HepG2 (cell line): ENCODE measurements around the gene IZUMO4. TPM values are rescaled to one million over a fixed set of nuclear protein-coding genes. Genes with fewer than 3 reads are reported as not detected.

Source experiments
- BRCA1 ChIP-seq: sonication (generic); formaldehyde crosslinking; IDR thresholded peaks from 2 replicates; pipeline ENCODE4 v1.4.0; 2020; ENCODE audit warnings: missing genetic modification reagents
- CC2D1A ChIP-seq: sonication (generic); formaldehyde crosslinking; IDR thresholded peaks from 2 replicates; pipeline ENCODE4 v1.8.1; 2023; ENCODE audit warnings: mild to moderate bottlenecking, missing genetic modification reagents
- CTCF ChIP-seq: sonication (generic); formaldehyde crosslinking; IDR thresholded peaks from 2 replicates; pipeline ENCODE4 v1.5.0; 2020; ENCODE audit warnings: mild to moderate bottlenecking, missing genetic modification reagents, moderate library complexity
- HES4 ChIP-seq: sonication (generic); formaldehyde crosslinking; IDR thresholded peaks from 2 replicates; pipeline ENCODE4 v1.9.0; 2021; ENCODE audit warnings: mild to moderate bottlenecking, missing genetic modification reagents, borderline replicate concordance
- HMG20A ChIP-seq: IDR thresholded peaks from 2 replicates; pipeline ENCODE4 v1.6.1; 2016; ENCODE audit warnings: borderline replicate concordance
- HMGA1 ChIP-seq: sonication (generic); formaldehyde crosslinking; conservative IDR thresholded peaks from 2 replicates; pipeline ENCODE4 v1.4.0; 2020; ENCODE audit warnings: missing genetic modification reagents
- HMGXB3 ChIP-seq: sonication (generic); formaldehyde crosslinking; IDR thresholded peaks from 2 replicates; pipeline ENCODE4 v1.4.0; 2020; ENCODE audit warnings: missing genetic modification reagents, borderline replicate concordance
- HOXD1 ChIP-seq: sonication (generic); formaldehyde crosslinking; IDR thresholded peaks from 2 replicates; pipeline ENCODE4 v1.5.0; 2020; ENCODE audit warnings: missing genetic modification reagents
- MLLT10 ChIP-seq: sonication (generic); formaldehyde crosslinking; IDR thresholded peaks from 2 replicates; pipeline ENCODE4 v1.4.0; 2020; ENCODE audit warnings: missing genetic modification reagents
- NAIF1 ChIP-seq: sonication (generic); formaldehyde crosslinking; IDR thresholded peaks from 2 replicates; pipeline ENCODE4 v1.5.0; 2020; ENCODE audit warnings: mild to moderate bottlenecking, missing genetic modification reagents, borderline replicate concordance
- NR2F2 ChIP-seq: IDR thresholded peaks from 2 replicates; pipeline ENCODE4 v1.6.1; 2012; ENCODE audit warnings: low read depth, inconsistent platforms, borderline replicate concordance
- PCBP1 ChIP-seq: fragments of 200-400 bp; formaldehyde crosslinking; IDR thresholded peaks from 2 replicates; pipeline ENCODE4 v1.6.1; 2017; ENCODE audit warnings: mild to moderate bottlenecking, low read depth, low read length, borderline replicate concordance
- SIN3A ChIP-seq: IDR thresholded peaks from 2 replicates; pipeline ENCODE4 v1.6.1; 2011; ENCODE audit warnings: low read depth, mild to moderate bottlenecking, control low read depth, low read length, borderline replicate concordance
- SP1 ChIP-seq, 2 experiments: fragments of 450-650 bp in 1 of 2; sonication (generic) in 1 of 2; formaldehyde crosslinking in 1 of 2; IDR thresholded peaks; 2 replicates each; pipeline versions ENCODE4 v1.4.0 to v1.6.1; 2016 to 2020; ENCODE audit warnings: missing genetic modification reagents in 1 of 2
- TAF1 ChIP-seq: sonication (generic); formaldehyde crosslinking; IDR thresholded peaks from 2 replicates; pipeline ENCODE4 v1.4.0; 2020; ENCODE audit warnings: missing genetic modification reagents
- ZNF160 ChIP-seq: sonication (generic); formaldehyde crosslinking; IDR thresholded peaks from 2 replicates; pipeline ENCODE4 v1.8.0; 2022; ENCODE audit warnings: mild to moderate bottlenecking, inconsistent platforms, missing genetic modification reagents
- ZNF446 ChIP-seq: sonication (generic); formaldehyde crosslinking; IDR thresholded peaks from 2 replicates; pipeline ENCODE4 v1.5.0; 2020; ENCODE audit warnings: mild to moderate bottlenecking, missing genetic modification reagents
- ZNF501 ChIP-seq: sonication (generic); formaldehyde crosslinking; IDR thresholded peaks from 2 replicates; pipeline ENCODE4 v1.5.1; 2020; ENCODE audit warnings: mild to moderate bottlenecking, moderate library complexity, missing genetic modification reagents
- ZNF629 ChIP-seq: sonication (generic); formaldehyde crosslinking; conservative IDR thresholded peaks from 2 replicates; pipeline ENCODE4 v1.5.0; 2020; ENCODE audit warnings: missing genetic modification reagents
- polyA plus RNA-seq, 8 experiments: library from polyadenylated mRNA; depleted of rRNA in 3 of 8; stranded (reverse) in 7 of 8; unstranded in 1 of 8; fragments of >200 nt; fragmentation: Illumina TruSeq in 4 of 8; extraction: Trizol in 4 of 8; gene quantifications; 2 replicates each; pipeline versions ENCODE4 v1.2.1 to v1.2.3, GENCODE V29; 2011 to 2016; ENCODE audit warnings: low read depth in 4 of 8, missing spikeins in 1 of 8, mixed read lengths in 1 of 8; ENCODE audit not compliant: insufficient read depth in 1 of 8
- total RNA-seq, 5 experiments: library from RNA; depleted of rRNA; stranded (reverse); fragments of >200 nt; fragmentation: Illumina TruSeq; extraction: Trizol; gene quantifications; 2 replicates each; pipeline ENCODE4 v1.2.3, GENCODE V29; 2016; ENCODE audit warnings: low read depth in 1 of 5
- TF ChIP-seq, protein P1 (sequence below): sonication (generic); formaldehyde crosslinking; IDR thresholded peaks from 2 replicates; pipeline ENCODE4 v1.5.0; 2020; ENCODE audit warnings: missing genetic modification reagents
- TF ChIP-seq, protein P2 (sequence below): sonication (generic); formaldehyde crosslinking; IDR thresholded peaks from 2 replicates; pipeline ENCODE4 v1.5.0; 2020; ENCODE audit warnings: missing genetic modification reagents

IZUMO4 gene
- total and polyA plus RNA-seq, 2 of the 13 experiments (the other 11 are each of a cell fraction or from before 2014, with no cell fraction given) = 0.77 to 3.9 TPM

- TF ChIP-seq BRCA1 (CRISPR knock-in tag) (no peak), NR2F2 (no peak), CC2D1A (no peak), ZNF629 (no peak), HMGA1 (CRISPR knock-in tag) (no peak), SP1 (IDR thresholded peaks at IDR 0.05) (no peak), SP1 (CRISPR knock-in tag; IDR thresholded peaks at IDR 0.05) (0 out of 2 replicates have a peak, but pooled peaks have one; percentile 18), HMG20A (CRISPR knock-in tag) (no peak), NAIF1 (no peak), SIN3A (no peak), HOXD1 (CRISPR knock-in tag) (no peak), TAF1 (CRISPR knock-in tag) (no peak), MLLT10 (CRISPR knock-in tag) (no peak), ZNF501 (CRISPR knock-in tag) (peak; percentile 26; the same call in 1 of the 2 replicates), HES4 (no peak), ZNF160 (CRISPR knock-in tag) (no peak), PCBP1 (peak; percentile 90; the same call in 1 of the 2 replicates), HMGXB3 (CRISPR knock-in tag) (no peak), CTCF (CRISPR knock-in tag) (no peak), ZNF446 (CRISPR knock-in tag) (no peak)
- TF ChIP-seq, protein P1, sequence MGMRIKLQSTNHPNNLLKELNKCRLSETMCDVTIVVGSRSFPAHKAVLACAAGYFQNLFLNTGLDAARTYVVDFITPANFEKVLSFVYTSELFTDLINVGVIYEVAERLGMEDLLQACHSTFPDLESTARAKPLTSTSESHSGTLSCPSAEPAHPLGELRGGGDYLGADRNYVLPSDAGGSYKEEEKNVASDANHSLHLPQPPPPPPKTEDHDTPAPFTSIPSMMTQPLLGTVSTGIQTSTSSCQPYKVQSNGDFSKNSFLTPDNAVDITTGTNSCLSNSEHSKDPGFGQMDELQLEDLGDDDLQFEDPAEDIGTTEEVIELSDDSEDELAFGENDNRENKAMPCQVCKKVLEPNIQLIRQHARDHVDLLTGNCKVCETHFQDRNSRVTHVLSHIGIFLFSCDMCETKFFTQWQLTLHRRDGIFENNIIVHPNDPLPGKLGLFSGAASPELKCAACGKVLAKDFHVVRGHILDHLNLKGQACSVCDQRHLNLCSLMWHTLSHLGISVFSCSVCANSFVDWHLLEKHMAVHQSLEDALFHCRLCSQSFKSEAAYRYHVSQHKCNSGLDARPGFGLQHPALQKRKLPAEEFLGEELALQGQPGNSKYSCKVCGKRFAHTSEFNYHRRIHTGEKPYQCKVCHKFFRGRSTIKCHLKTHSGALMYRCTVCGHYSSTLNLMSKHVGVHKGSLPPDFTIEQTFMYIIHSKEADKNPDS (CRISPR knock-in tag) = 0 out of 2 replicates have a peak, but pooled peaks have one; percentile 10
- TF ChIP-seq, protein P2, sequence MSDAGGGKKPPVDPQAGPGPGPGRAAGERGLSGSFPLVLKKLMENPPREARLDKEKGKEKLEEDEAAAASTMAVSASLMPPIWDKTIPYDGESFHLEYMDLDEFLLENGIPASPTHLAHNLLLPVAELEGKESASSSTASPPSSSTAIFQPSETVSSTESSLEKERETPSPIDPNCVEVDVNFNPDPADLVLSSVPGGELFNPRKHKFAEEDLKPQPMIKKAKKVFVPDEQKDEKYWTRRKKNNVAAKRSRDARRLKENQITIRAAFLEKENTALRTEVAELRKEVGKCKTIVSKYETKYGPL (CRISPR knock-in tag) = peak; percentile 85; the same call in 1 of the 2 replicates
These were observed 46.9 kb upstream of the IZUMO4 start (continued) for GRCh38 chr19:2049741-2050348.
